Mammary epithelial cell (primary cell): Measurements from ENCODE around the gene UCK2.

Source experiments
- EZH2 ChIP-seq: IDR thresholded peaks from 2 replicates; pipeline ENCODE4 v1.6.1; 2012; ENCODE audit warnings: low read length, inconsistent platforms, borderline replicate concordance
- TF ChIP-seq, protein P1 (sequence below), 2 donors: IDR thresholded peaks in 1 of 2; conservative IDR thresholded peaks in 1 of 2; 2 replicates each; pipeline ENCODE4 v1.5.1; 2011 to 2012; ENCODE audit warnings: inconsistent platforms in 2 of 2, low read length in 2 of 2, mild to moderate bottlenecking in 2 of 2, control low read depth in 1 of 2, low read depth in 1 of 2; ENCODE audit not compliant: insufficient read depth in 1 of 2; ENCODE audit errors: extremely low read depth in 1 of 2

DNA sequence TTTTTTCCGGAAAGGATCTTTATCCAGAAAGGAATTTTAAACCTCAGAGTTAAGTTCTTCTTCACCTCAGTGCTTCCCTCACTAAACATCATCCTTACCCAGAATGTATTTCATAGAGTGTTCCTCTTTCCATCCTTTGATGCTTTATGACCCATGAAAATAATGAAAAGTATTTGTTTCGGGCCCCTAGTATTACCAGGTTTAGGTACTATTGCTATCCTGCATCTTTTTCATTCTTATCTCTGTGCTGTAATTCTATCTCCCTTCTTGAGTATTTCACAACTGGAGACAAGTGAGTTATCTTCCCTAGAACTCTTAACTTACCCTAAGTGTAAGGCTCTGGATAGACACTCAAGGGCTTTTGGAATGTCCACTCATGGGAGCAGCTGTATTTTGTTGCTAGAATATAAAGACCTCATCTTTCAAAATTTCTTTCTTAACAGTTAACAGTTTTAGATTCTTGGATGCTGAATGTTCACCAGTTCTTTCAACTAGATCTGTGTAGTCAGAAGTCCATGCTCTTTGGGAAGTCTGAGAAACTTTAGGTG is 26.2 kb downstream of the UCK2 start:
- TF ChIP-seq, protein P1, sequence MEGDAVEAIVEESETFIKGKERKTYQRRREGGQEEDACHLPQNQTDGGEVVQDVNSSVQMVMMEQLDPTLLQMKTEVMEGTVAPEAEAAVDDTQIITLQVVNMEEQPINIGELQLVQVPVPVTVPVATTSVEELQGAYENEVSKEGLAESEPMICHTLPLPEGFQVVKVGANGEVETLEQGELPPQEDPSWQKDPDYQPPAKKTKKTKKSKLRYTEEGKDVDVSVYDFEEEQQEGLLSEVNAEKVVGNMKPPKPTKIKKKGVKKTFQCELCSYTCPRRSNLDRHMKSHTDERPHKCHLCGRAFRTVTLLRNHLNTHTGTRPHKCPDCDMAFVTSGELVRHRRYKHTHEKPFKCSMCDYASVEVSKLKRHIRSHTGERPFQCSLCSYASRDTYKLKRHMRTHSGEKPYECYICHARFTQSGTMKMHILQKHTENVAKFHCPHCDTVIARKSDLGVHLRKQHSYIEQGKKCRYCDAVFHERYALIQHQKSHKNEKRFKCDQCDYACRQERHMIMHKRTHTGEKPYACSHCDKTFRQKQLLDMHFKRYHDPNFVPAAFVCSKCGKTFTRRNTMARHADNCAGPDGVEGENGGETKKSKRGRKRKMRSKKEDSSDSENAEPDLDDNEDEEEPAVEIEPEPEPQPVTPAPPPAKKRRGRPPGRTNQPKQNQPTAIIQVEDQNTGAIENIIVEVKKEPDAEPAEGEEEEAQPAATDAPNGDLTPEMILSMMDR (conservative IDR thresholded peaks at IDR 0.05 in 1 of 2, IDR thresholded peaks at IDR 0.05 in 1 of 2; ENCODE audit: extremely low read depth in 1 of 2, insufficient read depth in 1 of 2, low read depth in 1 of 2, low read length in 2 of 2): no peak
- no peak for TF ChIP-seq EZH2
